ENCODE data around the gene MYLK2.

Gene MYLK2

GRCh38 chr20:31849306-31849930, 30.3 kb downstream of the MYLK2 start:
- no peak for TF ChIP-seq CTCF (IDR thresholded peaks at IDR 0.05; ENCODE audit: low read depth, low read length)
- peaks cover 24% of the 10 kb centered on the region for H3K27me3 ChIP-seq
- H3K36me3 ChIP-seq, result no peaks in the 10 kb centered on the region
- no peak overlapping the region for H3K4me3 ChIP-seq (ENCODE audit: low read depth, low read length)
- no peaks in the 10 kb centered on the region for H3K4me1 ChIP-seq
- H3K9me3 ChIP-seq, result no peaks in the 10 kb centered on the region
- DNase-seq, result no peak

- Histone ChIP-seq H3K27me3 (peaks cover 26% of the 10 kb centered on the region), H3K4me3 (ENCODE audit: low read depth, low read length) (no peak overlapping the region), H3K4me1 (no peaks in the 10 kb centered on the region), H3K36me3 (no peaks in the 10 kb centered on the region), H3K9me3 (no peaks in the 10 kb centered on the region)
- no peak for DNase-seq
- no peak for TF ChIP-seq CTCF (IDR thresholded peaks at IDR 0.05; ENCODE audit: low read depth, low read length)
Measured at GRCh38 chr20:31851240-31851955, 32.2 kb downstream of the MYLK2 start.

- TF ChIP-seq CTCF (IDR thresholded peaks at IDR 0.05; ENCODE audit: low read depth, low read length), result no peak
- Histone ChIP-seq H3K36me3 (no peaks in the 10 kb centered on the region), H3K9me3 (no peaks in the 10 kb centered on the region), H3K4me1 (no peaks in the 10 kb centered on the region), H3K4me3 (ENCODE audit: low read depth, low read length) (no peak overlapping the region), H3K27me3 (peaks cover 29% of the 10 kb centered on the region)
- DNase-seq, result no peak
Measured at GRCh38 chr20:31853481-31853880, 34.3 kb downstream of the MYLK2 start.

- peaks cover 6% of the 10 kb centered on the region for H3K4me1 ChIP-seq
- no peak for TF ChIP-seq CTCF (IDR thresholded peaks at IDR 0.05; ENCODE audit: low read depth, low read length)
- H3K4me3 ChIP-seq (ENCODE audit: low read depth, low read length), result no peak overlapping the region
- H3K9me3 ChIP-seq, result no peaks in the 10 kb centered on the region
- no peaks in the 10 kb centered on the region for H3K36me3 ChIP-seq
- H3K27me3 ChIP-seq, result peaks cover 21% of the 10 kb centered on the region
- DNase-seq, result no peak
Measured at GRCh38 chr20:31856516-31856915, 37.4 kb downstream of the MYLK2 start.

- Histone ChIP-seq H3K9me3 (no peaks in the 10 kb centered on the region), H3K4me3 (ENCODE audit: low read depth, low read length) (no peak overlapping the region), H3K27me3 (peaks cover 21% of the 10 kb centered on the region), H3K36me3 (no peaks in the 10 kb centered on the region), H3K4me1 (peaks cover 6% of the 10 kb centered on the region)
- TF ChIP-seq CTCF (IDR thresholded peaks at IDR 0.05; ENCODE audit: low read depth, low read length), result no peak
- no peak for DNase-seq
Measured at GRCh38 chr20:31857861-31858759, 39.0 kb downstream of the MYLK2 start.
